Stimulated activated CD4-positive, alpha-beta T cell treated with anti-CD3 and anti-CD28 coated beads, Interleukin-12 subunit alpha, Interleukin-12 subunit beta, amount 100 ng/mL, for 24 hours (primary cell): ENCODE results near the gene TCF7L2.
"Not testable (repeated sequence)": the region's sequence is repeated elsewhere in the genome, so short reads cannot be mapped to it uniquely, and the experiment has no call there.

Experiments
- DNase-seq, 2 experiments: peaks; one replicate each; pipeline ENCODE4 v3.0.0-alpha.2; 2020; ENCODE audit warnings: low read depth in 2 of 2

Gene TCF7L2

GRCh38 chr10:113094114-113094486 is 144.1 kb downstream of the TCF7L2 start:
- DNase-seq: no peak

GRCh38 chr10:113095419-113096127 is 145.5 kb downstream of the TCF7L2 start:
- DNase-seq: no peak

GRCh38 chr10:113096128-113096996 is 146.3 kb downstream of the TCF7L2 start:
- no peak for DNase-seq

- DNase-seq: no peak
Measured at GRCh38 chr10:113097036-113097435, 147.0 kb downstream of the TCF7L2 start.

GRCh38 chr10:113099431-113100183 is 149.6 kb downstream of the TCF7L2 start:
- no peak for DNase-seq

GRCh38 chr10:113100281-113100680 is 150.2 kb downstream of the TCF7L2 start:
- no peak for DNase-seq

- no peak for DNase-seq
Measured at GRCh38 chr10:113103131-113103840, 153.2 kb downstream of the TCF7L2 start.

- DNase-seq: no peak
Measured at GRCh38 chr10:113104047-113104446, 154.0 kb downstream of the TCF7L2 start.

- peak in 1 of 2 experiments; percentile 28 for DNase-seq
Measured at GRCh38 chr10:113108194-113108835, 158.3 kb downstream of the TCF7L2 start.

- no peak for DNase-seq
Measured at GRCh38 chr10:113108948-113109347, 158.9 kb downstream of the TCF7L2 start.

- DNase-seq: not testable (repeated sequence)
Measured at GRCh38 chr10:113109482-113109881, 159.4 kb downstream of the TCF7L2 start.

- DNase-seq: no peak
Measured at GRCh38 chr10:113111260-113111659, 161.2 kb downstream of the TCF7L2 start.

- no peak for DNase-seq
Measured at GRCh38 chr10:113111900-113112853, 162.1 kb downstream of the TCF7L2 start.

- DNase-seq: no peak
Measured at GRCh38 chr10:113113241-113113640, 163.2 kb downstream of the TCF7L2 start.

GRCh38 chr10:113113918-113114317 is 163.9 kb downstream of the TCF7L2 start:
- DNase-seq: no peak

- no peak for DNase-seq
Measured at GRCh38 chr10:113115556-113115955, 165.5 kb downstream of the TCF7L2 start.

GRCh38 chr10:113118882-113119281 is 168.8 kb downstream of the TCF7L2 start:
- no peak for DNase-seq

- DNase-seq: no peak
Measured at GRCh38 chr10:113119801-113120200, 169.8 kb downstream of the TCF7L2 start.

- no peak for DNase-seq
Measured at GRCh38 chr10:113121153-113121552, 171.1 kb downstream of the TCF7L2 start.

- no peak for DNase-seq
Measured at GRCh38 chr10:113122947-113123346, 172.9 kb downstream of the TCF7L2 start.
